HTR-8/SVneo (cell line): ENCODE results near the gene STAT4.

ENCODE experiments used
- DNase-seq: peaks from one replicate; pipeline ENCODE4 v3.0.0; 2011; ENCODE audit warnings: low spot score, mixed read lengths; ENCODE audit not compliant: insufficient read length
- FAIRE-seq: peaks from 2 replicates; lab custom pipeline; 2011; peaks lifted over from hg19 to GRCh38; lab: Jason Lieb, UNC

Gene STAT4

DNA sequence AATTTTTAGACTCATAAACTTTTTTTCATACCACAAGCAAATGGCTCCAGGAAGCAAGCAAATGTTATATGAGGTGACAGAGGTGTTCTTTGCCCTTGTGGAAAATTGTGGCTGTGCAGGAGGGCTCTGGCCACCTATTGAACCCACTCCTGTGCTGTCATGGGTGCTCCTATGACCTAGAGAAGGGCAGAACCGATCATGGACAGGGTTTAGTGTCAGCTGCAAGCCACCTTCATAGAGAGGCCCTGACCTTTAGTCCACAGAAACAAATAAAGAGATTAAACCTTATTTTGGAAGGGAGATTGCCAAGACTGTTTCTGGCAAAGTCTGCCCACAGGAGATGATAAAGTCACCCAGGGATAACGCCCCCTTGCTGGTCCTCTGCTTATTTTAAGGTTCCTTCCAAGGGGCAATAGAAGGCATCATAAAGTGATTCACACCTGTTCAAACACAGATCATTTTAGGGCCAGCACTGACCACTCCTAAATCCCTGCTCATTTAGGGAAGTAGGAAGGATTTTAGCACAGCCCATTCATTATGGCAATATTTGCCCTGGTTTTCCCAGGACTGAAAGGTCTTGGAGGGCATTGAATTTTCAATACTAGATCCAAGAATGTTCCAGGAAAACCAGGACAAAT, 26.1 kb upstream of the STAT4 start:
- no peak for DNase-seq
- no peak for FAIRE-seq

DNA sequence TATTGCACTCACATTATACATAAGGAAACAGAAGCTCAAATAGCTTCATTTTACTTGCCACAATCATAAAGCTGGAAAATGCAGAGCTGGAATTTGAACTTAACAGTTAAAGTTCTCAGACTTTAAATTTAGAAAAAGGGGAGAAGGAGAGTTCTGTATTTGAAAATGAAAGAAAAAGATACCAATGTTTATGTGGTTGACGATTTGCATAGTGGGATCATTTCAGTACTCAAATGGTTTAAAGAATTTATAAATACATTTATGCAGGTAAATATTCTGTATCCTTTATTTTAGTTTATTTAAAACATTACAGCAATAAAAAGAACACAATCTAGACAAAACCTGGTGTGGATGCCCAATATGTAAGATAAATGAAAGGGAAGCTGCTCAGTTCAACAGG, 25.5 kb upstream of the STAT4 start:
- FAIRE-seq (no peak), DNase-seq (no peak)

DNA sequence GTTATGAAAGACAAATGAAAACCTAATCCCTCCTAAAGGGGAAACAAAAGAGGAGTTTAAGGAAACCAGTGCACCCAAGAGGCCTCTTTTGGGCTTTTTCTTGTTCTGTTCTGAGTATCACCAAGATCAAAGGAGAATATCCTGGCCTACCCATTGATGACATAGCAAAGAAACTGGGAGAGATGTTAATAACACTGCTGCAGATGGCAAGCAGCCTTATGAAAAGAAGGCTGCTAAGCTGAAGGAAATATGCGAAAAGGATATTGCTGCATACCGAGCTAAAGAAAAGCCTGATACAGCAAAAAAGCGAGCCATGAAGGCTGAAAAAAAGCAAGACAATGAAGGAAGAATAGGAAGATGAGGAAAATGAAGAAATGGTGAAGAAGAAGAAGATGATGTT, 23.6 kb upstream of the STAT4 start:
- FAIRE-seq, result no peak
- no peak for DNase-seq

- FAIRE-seq, result no peak
- no peak for DNase-seq
These were observed 22.4 kb upstream of the STAT4 start for GRCh38 chr2:191173206-191173605.

GRCh38 chr2:191171708-191172355, 21.0 kb upstream of the STAT4 start:
- DNase-seq (peak; percentile 57), FAIRE-seq (peak; percentile 78)

GRCh38 chr2:191171286-191171685, 20.5 kb upstream of the STAT4 start:
- FAIRE-seq, result peak; percentile 20
- no peak for DNase-seq

DNA sequence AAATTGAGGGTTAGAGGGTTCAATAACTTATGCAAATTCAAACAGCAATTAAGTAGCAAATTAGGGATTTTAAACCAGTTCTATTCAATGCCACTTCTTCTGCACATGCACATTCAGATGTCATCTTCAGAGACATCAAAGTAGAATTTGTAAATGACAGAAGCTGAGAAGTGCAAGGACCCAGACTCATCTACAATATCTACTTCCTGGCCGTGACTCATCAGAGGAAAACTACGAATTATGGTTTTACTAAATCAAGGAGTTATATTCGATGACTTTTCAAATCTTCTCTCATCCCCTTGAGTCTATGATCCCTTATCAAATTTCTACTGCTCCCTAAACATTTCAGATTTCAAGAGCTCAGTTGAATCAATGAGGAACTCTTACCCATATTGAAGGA, 20.0 kb upstream of the STAT4 start:
- peak; percentile 52 for FAIRE-seq
- DNase-seq, result no peak

DNA sequence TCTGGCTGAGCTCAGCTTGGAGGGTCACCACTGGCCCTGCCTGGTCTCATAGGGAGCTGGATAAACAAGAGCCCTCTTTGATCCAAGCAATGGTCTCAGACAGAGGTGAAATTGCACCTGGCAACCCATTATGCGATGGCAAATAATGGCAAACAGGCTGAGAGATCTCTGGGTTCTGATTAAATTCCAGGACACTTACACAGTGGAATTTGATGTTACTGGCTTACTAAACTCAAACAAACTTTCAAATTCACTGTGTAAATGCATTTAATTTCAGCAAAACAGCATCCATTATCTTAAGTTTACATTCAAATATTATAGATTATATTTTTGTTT, 19.5 kb upstream of the STAT4 start:
- DNase-seq (no peak), FAIRE-seq (no peak)

DNA sequence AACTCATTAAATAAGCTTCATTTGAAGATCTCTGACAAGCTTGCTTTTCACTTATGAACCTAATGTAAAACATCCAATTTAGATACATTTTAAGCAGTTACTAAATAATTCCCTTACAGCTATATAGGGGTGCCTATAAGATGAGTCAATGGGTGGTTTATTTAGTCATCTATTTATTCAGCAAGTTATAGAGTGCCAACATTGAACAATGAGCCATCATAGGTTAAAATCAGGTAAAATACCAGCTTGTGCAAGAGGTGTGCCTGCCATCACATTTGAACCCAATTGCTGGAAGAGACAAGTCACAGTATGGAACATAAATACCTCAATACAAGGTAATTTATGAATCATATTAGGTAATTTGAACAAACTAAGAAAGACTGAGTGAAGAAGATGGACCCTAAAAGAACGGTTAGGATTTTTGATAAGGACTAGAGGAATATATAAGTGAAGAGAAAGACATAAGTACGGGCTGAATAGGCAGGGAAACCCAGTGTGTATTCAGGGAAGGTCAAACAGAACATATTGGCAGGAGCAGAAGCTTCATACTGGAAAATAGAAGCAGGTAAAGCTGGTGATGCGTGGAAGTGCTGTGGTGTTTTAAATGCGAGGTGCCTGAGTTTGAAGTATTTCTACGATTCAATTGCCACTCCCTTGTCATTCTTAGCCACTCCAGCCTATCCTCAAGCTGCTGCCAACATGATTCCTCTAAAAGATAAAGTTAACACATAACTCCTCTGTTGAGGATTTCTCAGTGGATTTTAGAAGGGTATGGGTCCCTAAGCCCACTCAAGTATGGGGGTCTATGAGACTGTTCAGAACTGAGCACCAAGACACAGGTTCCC, 18.9 kb upstream of the STAT4 start:
- DNase-seq, result no peak
- peak; percentile 49 for FAIRE-seq

DNA sequence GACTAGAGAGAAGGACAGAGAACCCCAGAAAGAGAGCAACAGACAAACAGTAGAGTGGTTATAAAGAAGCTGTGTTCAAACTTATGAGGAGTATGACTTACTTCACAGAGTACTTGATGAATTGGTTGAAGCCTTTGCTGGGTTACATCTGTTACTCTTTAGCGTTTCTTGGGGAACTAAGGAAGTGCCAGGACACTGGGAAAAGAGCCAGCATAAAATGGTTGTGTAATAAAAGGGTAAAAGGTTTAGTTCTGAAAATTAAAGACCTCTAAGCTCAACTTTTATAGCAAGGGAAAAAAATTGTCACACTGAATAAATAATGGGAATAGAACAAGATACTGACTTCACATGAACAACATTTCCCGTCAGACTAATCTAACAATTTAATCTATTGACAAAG, 17.0 kb upstream of the STAT4 start:
- DNase-seq, result no peak
- FAIRE-seq, result no peak

DNA sequence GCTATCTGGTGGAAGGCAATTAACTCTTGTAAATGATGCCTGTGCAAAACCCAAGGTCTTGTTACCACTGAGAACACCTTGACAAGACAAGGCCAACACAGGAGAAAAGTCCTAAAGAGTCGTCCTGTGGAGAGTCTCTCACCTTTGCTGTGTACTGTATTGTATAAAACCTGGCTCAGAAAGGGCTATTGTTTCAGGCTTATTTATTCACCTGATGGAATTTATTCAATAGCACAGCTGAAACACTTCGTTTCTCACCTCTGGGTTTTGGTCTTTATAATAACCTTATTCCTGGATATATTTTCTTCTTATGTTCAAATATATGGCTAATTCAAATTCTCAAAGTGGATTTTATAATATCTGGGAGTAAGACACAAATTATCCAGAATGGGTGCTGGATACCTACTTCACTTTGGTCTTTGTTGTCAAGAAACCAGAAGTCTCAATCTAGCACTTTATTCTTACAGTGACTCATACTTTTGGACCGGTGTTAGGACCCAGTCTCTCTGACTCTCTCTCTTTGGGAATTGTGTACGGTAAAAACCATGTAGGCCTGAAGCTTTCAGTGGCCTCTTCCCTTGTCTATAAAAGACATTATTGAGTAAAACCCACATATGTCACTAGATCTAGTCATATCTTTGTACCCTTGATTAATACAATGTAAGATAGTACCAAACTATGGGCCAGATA, 16.1 kb upstream of the STAT4 start:
- DNase-seq (no peak), FAIRE-seq (no peak)

DNA sequence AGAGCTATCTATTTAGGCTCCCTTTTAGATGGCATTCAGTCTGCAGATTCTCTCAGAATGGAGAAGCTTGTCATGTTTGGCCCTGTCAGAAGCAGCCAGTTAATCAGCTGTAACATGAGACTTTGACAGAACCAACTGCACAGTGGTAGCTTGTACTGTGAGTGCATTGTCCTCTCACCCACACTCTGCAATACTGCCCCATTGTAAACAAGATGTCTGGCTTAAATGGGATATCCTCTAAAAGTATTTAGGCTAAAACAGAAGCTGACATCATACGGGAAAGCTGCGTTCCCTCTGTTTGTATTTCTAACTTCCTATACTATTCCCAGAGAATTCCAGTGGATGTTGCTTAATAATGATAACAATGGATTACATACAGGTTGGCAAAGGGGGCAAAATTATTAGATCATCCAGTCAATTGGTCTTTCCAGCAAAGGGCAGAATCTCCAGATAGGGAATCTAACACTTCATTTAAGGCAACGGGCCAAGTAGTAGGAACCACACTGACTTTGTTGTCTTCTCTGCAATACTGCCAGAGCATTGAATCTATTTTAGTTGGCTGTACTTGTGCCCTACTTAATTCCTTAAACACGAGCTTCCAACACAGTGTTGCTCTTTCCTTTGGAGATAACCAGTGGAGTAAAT, 15.4 kb upstream of the STAT4 start:
- FAIRE-seq (peak; percentile 85), DNase-seq (peak; percentile 61)

GRCh38 chr2:191165176-191165643, 14.4 kb upstream of the STAT4 start:
- FAIRE-seq (no peak), DNase-seq (peak; percentile 63)

- FAIRE-seq (no peak), DNase-seq (no peak)
These were observed 8.0 kb upstream of the STAT4 start for GRCh38 chr2:191158747-191159146.

- DNase-seq (no peak), FAIRE-seq (no peak)
These were observed 7.4 kb upstream of the STAT4 start for GRCh38 chr2:191158193-191158592.

DNA sequence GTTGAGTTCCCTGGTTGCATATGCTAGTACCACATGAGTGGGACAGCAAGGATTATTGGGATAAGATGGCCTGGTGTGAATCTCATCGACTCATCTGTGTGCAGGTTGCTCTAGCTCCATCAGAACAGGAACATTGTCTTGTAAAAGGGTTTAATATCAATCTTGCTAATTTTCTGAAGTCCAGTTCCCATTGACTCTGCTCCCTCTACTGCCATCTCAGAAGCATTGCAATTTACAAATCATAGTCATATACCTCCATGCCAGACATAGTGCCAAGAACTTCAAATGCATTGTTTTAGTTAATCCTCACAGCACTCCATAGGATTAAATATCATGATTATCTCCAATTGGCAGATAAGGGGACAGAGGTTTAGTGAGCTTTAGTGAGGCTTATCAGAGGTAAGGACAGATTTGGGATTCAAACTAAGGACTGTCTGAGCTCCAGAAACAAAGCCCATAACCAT, 4.8 kb upstream of the STAT4 start:
- DNase-seq, result no peak
- peak; percentile 80 for FAIRE-seq

GRCh38 chr2:191153716-191154115, 2.9 kb upstream of the STAT4 start:
- FAIRE-seq (no peak), DNase-seq (no peak)

- no peak for FAIRE-seq
- no peak for DNase-seq
These were observed 1.9 kb upstream of the STAT4 start for GRCh38 chr2:191152482-191153240.

- FAIRE-seq (peak; percentile 31), DNase-seq (no peak)
These were observed 537 bp upstream of the STAT4 start for GRCh38 chr2:191151331-191151730.
